NCI-H345 treated with DMSO at 0.1 percent for 48 hours (cell line): ENCODE data around the gene UCN.
"Not testable (repeated sequence)": the region's sequence is repeated elsewhere in the genome, so short reads cannot be mapped to it uniquely, and the experiment has no call there.

Experiments used
- DNase-seq: peaks from one replicate; lab custom pipeline; 2025; ENCODE audit not compliant: unreplicated experiment; lab: John Stamatoyannopoulos, UW

UCN gene

DNA sequence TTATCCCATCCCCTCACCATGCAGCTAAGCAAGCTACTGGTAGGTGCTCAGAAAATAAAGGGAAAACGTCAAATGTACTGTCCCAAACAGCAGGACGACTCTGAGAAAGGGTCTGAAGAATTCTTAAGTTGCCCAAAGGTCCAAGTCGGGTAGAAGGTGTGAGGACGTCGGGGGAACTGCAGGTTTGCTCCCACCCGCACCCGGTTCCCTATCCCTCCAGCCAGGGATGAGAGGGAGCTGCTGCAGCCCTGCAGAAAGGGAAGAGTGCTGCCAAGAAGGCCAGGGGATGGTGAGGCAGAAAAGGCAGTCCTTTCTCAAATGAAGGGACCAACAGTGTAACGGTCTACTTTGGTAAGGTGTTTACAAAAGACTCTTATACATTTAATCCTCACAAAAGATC lies 6.9 kb upstream of the UCN start:
- DNase-seq: no peak

DNA sequence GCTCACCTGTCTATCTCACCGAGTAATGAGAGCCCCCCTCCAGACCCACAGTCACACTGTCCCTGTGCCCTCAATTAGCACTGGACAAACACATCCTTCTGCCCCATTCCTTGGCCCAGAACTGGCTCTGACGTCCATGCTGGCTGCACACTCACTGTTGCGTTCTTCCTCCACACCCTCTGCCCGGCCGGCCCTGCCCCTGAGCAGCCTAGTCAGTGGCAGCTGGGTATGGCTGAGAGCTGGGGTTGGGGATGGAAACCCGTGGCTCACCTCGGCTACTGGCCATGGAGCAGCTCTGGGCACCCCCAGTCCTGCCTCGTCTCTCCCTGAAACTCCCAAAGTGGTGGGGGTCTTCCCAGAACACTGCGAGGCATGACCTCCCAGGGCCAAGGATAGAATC lies 6.5 kb upstream of the UCN start:
- DNase-seq: no peak

DNA sequence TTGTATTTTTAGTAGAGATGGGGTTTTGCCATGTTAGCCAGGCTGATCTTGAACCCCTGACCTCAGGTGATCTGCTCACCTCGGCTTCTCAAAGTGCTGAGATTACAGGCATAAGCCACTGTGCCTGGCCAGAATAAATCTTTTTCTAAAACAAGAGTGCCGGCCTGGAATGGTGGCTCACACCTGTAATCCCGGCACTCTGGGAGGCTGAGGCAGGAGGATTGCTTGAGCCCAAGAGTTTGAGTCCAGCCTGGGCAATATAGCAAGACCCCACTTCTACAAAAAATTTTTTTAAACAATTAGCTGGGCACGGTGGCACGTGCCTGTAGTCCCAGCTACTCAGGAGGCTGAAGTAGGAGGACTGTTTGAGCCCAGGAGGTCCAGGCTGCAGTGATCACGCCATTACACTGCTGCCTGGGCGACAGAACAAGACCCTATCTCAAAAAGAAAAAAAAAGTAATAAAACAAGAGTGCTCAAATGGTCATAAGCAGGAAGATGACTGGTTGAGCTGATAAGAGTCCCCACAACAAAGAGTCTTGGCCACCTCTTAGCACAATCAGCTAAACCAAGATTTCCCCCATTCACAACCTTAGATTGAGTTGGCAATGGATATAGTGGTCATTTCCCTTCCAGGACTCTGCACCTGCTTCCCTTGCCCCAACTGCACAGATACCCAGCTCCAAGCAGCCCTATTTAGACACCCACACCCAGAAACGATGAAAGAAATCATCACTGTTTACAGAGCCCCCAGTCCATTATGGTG lies 5.8 kb upstream of the UCN start:
- DNase-seq: no peak

DNA sequence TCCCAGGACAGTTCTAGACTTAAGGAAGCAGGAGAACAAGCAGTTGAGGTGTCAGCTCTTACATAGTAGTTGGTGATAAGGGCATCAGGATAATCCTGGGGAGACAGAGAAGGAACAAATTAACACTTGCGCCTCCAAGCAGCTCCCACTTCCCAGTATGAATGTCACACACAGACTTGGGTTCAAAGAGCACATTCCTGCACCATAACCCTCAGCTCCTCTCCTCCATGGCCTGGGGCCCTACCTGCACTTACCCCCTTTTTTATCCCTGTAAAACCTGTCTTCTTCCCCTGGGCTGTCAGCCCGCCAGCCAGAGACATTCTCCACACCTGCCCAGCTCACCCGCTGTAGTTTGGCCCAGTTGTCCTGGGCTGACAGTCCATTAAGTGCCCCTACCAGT lies 3.9 kb upstream of the UCN start:
- DNase-seq: no peak

DNA sequence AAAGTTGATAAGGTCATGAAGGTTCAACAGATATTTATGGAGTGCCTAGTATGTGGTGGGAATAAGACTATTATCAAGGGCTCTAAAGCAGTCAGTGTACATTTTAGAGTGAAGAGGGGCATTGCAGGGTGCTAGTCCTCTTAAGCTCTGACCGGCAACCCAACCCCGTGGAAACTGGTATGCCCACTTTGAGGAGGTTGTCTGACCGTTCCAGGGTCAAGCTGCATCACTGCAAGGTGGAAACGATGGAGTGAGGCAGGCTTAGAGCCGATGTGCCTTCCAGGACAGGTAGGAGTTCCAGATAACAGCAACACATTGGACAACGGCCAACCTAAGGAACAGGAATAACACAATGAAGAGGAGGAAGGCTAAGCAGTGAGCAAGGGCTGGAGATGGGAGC lies 1.4 kb upstream of the UCN start:
- DNase-seq: no peak

DNA sequence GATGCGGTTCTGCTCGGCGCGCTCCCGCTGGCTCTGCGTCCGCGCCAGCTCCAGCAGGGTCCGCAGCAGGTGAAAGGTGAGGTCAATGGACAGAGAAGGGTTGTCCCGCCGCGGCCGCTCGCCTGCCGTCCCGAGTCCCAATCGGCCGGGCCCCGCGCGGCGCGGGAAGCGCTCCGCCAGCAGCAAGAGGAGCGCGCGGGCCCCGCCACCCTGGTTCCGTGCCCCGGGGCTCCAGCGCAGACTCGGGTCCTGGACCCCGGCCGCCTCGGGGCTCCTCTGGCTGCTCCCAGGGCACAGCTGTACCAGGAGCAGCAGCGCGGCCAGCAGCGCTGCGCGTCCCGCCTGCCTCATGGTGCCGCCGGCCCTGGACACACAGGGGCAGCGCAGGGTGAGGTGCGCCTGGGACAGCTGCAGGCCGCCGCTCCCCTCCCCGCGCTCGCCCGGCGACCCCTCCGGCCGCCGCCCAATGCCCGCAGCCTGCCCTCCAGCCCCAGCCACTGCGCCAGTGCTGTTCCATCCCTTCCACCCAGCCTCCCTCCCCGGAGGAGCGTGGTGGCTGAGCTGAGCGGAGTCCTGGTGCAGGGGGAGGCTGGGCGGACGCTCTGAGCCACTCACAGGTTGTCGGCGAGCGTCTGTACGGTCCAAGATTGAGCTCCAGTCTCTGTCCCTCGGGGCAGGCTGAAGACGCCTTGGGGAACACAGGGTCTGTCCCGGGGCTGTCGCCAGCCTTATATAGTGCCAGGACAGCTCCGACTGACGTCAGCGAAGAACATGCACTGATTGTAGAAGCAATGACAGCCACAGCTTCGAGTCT lies 493 bp downstream of the UCN start:
- DNase-seq: no peak

DNA sequence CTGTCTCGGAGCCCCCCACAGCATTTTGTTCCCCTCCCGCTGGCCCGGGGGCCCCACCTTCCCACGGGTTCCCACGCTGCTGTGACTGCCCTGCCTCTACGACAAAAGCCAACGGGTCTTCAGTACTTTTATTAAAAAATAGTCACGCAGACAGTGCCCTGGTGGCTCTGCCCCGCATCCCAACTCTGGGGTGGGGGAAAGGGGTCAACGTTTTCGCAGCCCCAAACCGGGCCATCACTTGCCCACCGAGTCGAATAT lies 1.0 kb downstream of the UCN start:
- no peak for DNase-seq

DNA sequence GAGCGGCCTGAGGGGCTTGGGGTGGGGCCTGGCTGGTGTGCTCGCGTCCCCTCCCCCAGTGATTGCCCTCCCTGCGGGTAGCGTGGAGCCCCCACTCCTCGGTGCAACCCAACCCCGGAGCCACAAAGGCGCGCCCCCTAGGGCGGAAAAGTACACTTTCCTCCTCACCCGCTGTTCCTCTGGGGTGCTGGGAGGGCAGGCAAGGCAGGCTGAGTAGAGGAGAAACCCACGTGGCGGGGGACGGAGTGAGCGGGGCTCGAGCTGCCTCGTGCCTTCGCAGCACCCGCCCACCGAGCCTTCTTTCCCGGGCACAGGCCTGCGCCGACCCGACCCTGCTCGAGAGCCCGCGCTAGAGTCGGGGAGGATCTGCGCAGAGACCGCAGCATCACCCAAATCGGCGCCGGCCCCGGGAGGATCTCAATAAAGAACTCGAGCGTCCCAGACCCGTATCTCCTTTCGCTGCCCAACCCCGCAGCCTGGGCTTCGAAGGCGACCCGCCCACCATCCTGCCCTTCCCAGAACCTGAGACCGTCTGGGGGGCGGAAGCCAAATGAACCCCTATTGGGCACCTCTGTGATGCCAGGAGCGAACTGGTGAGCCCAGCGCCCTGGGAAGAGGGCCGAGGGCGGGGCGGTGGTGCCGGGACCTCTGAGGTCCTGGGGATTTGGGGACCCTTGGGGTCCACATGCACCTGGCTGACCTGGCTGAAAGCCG lies 1.5 kb downstream of the UCN start:
- no peak for DNase-seq

DNA sequence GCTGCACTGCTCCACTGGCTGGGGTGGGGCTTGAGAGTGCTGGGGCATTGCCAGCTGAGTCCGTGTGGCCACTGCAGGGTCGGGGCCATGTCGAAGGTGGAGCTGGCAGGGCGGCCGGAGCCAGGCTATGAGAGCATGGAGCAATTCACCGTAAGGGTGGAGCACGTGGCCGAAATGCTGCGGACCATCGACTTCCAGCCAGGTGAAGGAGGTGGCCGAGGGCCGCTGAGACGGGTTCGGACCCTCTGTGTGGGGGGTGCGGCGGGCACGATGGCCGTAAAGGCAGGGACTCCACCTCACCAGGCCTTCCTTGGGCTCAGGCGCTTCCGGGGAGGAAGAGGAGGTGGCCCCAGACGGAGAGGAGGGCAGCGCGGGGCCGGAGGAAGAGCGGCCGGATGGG lies 2.1 kb downstream of the UCN start:
- no peak for DNase-seq

DNA sequence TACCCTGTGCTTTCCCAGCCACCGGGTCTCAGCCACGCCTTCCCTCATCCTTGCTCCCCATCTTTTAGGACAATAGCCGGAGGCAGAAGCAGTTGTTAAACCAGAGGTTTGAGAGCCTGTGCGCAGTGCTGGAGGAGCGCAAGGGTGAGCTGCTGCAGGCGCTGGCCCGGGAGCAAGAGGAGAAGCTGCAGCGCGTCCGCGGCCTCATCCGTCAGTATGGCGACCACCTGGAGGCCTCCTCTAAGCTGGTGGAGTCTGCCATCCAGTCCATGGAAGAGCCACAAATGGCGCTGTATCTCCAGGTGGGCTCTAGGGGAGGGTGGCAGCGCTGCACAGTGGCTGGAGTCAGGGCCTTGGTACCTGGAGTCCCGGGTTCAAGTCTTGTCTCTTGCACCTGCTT lies 2.7 kb downstream of the UCN start:
- no peak for DNase-seq

DNA sequence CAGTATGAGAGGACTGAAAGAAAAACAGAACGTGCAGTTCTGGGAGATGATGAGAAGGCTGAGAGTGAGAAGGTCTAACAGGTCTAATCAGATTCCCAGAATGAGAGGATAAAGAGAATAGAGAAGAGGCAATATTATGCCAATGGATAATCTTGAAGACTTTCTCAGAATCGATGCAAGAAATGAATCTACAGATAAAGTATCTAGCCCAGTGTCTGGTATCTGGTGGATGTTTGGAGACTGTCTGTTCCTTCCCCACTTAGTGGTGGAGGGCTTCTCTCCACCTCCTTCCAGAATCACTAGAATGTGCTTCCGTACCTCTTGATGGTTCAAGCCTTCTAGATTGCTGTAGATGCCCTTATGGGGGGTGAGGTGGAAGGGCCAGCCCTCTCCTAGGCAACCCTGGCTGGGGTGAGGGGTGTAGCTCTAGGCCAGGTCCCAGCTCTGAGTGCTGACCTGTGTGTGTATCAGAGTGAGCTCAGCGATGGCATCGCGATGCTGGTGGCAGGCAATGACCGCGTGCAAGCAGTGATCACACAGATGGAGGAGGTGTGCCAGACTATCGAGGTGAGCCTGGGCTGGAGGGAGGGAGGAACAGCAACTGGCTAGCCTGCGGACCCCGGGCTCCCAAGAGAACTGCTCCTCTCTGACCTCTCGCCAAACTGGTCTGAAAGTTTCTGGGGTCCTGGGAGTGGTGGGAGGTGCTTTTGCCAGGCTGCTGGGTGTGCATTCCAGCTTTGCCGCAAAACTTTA lies 3.6 kb downstream of the UCN start:
- DNase-seq: no peak

DNA sequence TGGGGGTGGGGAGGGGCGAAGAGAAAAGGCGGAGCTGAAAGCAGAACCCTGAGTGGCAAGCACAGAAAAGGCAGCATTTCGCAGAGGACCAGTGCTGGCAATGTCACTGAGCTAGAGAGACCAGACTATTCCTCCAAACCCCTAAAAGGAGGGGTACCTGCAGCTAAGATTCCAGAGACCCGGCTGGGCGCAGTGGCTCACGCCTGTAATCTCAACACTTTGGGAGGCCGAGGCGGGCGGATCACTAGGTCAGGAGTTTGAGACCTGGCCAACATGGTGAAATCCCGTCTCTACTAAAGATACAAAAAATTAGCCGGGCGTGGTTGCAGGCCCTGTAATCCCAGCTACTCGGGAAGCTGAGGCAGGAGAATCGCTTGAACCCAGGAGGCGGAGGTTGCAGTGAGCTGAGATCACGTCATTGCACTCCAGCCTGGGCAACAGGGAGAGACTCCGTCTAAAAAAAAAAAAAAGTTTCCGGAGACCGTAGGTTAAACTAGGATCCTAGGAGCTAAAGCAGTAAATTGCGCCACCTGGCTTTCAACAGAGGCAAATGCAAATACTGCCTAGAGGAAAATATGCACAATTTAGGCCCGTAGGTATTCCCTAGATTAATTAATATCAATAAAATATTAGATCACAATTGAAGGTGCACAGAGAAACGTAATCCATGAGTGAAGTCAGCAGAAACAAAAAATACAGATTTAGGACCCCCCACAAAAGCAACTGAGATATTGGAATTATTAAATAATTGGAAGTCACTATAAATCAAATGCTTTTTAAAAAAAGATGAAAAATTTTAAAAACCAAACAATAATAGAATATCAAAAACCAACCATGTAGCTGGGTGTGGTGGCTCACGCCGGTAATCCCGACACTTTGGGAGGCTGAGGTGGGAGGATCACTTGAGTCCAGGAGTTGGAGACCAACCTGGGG lies 4.9 kb downstream of the UCN start:
- DNase-seq: peak; percentile 70

DNA sequence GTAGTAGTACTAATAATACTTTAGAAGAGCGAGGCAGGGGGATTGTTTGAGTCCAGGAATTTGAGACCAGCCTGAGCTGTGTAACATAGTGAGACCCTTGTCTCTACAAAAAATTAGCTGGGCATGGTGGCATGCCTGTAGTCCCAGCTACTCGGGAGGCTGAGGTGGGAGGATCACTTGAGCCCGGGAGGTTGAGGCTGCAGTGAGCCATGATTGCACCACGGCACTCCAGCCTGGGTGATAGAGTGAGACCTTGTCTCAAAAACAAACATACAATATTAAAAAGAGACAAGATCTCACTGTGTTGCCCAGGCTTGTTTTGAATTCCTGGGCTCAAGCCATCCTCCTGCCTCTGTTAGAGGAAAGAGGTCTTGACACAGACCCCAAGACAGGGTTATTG lies 7.6 kb downstream of the UCN start:
- not testable (repeated sequence) for DNase-seq

DNA sequence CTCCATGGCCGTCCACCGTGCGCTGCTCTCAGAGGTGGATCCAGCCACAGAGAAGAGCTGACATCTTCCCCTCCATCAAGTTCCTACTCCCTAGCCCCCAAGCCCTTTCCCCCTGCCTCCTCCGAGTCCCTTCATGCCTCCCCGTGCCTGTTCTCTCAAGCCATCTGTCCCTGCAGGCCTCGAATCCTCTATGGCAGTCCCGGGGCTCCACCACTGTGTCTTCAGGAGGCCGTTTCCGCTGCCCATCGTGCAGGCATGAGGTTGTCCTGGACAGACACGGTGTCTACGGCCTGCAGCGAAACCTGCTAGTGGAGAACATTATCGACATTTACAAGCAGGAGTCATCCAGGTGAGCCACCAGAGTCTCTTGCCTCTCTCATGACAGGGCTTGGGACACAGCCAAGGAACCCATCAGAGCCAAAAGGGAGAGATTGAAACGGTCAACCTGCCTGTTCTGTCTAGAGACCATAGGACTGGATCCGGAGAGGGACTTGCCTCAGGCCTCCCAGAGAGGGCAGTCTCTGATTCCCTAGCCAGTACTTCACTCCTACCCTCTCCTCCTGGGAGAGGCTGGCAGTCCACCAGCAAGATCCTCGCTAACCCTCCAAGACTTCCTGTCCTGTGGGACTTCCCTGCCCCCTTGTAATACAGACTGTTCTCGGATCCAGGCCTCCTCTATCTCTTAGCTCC lies 9.7 kb downstream of the UCN start:
- no peak for DNase-seq

DNA sequence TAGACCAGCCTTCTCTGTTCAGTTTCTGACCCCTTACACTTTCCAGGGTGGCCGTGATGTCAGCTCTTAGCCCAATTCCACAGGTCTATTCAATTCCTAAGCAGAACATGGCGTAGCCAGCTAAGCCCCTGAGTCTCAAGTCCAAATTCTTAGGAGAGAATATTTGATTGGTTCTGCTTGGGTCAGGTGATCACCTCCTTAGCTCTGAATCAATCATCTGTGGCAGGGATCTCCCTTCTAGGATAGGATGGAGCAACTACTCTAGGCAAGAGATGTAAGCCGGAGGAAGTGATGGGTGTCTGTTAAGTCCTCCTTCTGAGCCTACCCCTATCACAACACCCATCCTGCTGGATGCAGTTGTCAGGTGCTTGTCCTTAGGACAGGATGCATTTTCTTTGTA lies 11.1 kb downstream of the UCN start:
- no peak for DNase-seq

DNA sequence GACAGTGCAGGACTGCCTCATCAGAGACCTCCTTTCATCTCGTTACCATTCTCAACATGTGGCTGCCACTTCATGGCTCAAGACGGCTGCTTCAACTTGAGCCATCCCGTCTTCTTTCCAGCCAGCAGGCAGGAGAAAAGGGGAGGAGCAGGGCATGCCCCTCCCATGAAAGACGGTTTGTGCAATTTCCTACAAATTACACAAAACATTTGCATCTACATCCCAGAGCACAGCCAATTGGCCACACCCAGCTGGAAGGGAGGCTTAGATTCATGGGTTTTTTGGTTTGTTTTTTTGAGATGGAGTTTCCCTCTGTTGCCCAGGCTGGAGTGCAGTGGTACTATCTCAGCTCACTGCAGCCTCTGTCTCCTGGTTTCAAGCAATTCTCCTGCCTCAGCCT lies 11.8 kb downstream of the UCN start:
- no peak for DNase-seq

DNA sequence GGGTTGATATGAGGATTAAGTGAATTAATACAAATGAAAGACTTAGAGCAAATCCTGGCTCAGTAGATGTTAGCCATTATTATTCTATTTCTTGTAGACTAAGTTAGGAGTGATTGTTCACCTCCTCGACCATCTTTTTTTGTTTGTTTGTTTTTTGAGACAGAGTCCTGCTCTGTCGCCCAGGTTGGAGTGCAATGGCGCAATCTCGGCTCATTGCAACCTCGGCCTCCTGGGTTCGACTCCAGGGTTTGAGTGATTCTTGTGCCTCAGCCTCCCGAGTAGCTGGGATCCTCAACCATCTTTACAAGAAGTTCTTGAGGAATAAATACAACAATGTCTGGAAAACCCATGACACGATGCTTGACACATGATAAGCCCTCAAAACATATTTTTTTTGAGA lies 13.3 kb downstream of the UCN start:
- DNase-seq: no peak

DNA sequence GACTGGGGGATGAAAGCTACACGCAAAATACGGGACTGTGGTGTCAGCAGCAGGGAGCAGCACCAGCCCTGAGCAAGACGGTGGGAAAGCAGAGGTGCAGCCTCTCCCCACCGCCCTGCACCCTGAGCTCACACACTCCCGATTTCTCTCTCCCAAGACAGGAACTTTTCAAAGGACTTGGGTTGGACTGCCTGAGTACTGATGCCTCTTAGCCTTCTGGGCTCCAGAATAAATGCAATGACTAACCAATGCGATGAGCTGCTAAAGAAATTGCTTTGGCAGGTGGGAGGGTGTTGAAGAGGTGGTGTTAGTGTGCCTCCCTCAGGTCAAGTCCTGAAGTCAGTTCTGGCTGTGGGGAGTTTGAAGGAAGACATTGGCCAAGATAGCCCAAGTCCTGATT lies 16.4 kb downstream of the UCN start:
- DNase-seq: no peak

DNA sequence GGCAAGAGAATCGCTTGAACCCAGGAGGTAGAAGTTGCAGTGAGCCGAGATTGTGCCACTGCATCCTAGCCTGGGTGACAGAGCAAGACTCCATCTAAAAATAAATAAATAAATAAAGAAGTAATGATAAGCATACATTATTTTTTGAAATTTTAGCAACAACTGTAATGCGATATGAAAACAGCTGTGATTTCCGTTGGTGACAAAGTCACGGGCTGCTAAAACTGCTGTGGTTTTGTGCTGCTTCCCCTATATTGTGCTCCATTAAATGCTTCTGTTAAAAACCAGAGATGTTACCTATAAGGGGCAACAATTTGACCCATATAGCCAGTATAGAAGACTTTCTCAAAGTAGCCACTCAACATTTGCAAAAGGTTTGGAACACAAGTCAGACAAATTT lies 17.7 kb downstream of the UCN start:
- DNase-seq: no peak

DNA sequence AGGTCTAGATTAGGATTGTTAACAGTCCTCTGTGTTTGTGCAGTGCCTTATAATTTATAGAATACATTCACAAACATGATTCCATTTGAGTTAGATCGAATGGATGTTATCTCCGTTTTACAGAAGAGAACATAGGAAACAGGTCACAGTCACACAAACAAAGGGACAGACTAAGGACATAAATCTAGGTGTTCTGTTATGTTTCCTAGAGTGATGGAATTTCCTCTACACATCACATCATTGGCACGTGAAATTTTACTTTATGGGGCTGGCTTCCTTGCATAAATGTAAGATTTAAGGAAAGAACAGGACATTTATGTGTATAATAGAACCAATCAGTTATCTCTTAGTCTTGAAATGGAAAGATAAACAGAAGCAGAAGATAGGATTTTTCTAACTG lies 19.6 kb downstream of the UCN start:
- DNase-seq: no peak
